H1 (cell line): ENCODE results near the gene ZNF576.

Experiments used
- BCL11A ChIP-seq, 2 experiments: IDR thresholded peaks; one replicate each; pipeline ENCODE4 v1.6.1; 2011; ENCODE audit warnings: low read depth in 2 of 2, low read length in 2 of 2, mild to moderate bottlenecking in 2 of 2
- EP300 ChIP-seq, 2 experiments: IDR thresholded peaks; 1 replicate in 1 of 2; 2 replicates in 1 of 2; pipeline ENCODE4 v1.6.1; 2011 to 2012; ENCODE audit warnings: low read depth in 2 of 2, low read length in 2 of 2, mild to moderate bottlenecking in 2 of 2, borderline replicate concordance in 1 of 2, inconsistent platforms in 1 of 2, moderate library complexity in 1 of 2
- GABPA ChIP-seq: IDR thresholded peaks from 2 replicates; pipeline ENCODE4 v1.6.1; 2011; ENCODE audit warnings: mild to moderate bottlenecking, low read length, moderate library complexity, borderline replicate concordance; ENCODE audit not compliant: insufficient read depth
- KDM1A ChIP-seq: fragments of 200-600, 300-600 bp; sonication (generic); IDR thresholded peaks from 2 replicates; pipeline ENCODE4 v1.7.1; 2016; ENCODE audit warnings: mild to moderate bottlenecking, low read length, borderline replicate concordance
- NRF1 ChIP-seq: IDR thresholded peaks from 2 replicates; pipeline ENCODE4 v1.6.1; 2011; ENCODE audit warnings: mild to moderate bottlenecking, low read depth, low read length, improper control_type of control experiment
- POLR2A ChIP-seq, 2 experiments: IDR thresholded peaks; 1 replicate in 1 of 2; 2 replicates in 1 of 2; pipeline ENCODE4 v1.6.1; 2011; ENCODE audit warnings: low read depth in 2 of 2, low read length in 2 of 2, mild to moderate bottlenecking in 2 of 2; ENCODE audit errors: control extremely low read depth in 1 of 2
- POLR2AphosphoS5 ChIP-seq: IDR thresholded peaks from 2 replicates; pipeline ENCODE4 v1.6.1; 2011; ENCODE audit warnings: low read depth, low read length
- SP2 ChIP-seq: IDR thresholded peaks from 2 replicates; pipeline ENCODE4 v1.6.1; 2012; ENCODE audit warnings: mild to moderate bottlenecking, low read length, inconsistent platforms
- TAF1 ChIP-seq: IDR thresholded peaks from 2 replicates; pipeline ENCODE4 v1.6.1; 2011; ENCODE audit warnings: mild to moderate bottlenecking, low read depth, low read length
- TBP ChIP-seq: IDR thresholded peaks from 2 replicates; pipeline ENCODE4 v1.6.1; 2011; ENCODE audit warnings: low read depth, low read length, improper control_type of control experiment
- YY1 ChIP-seq: IDR thresholded peaks from 2 replicates; pipeline ENCODE4 v1.6.1; 2011; ENCODE audit warnings: low read depth, mild to moderate bottlenecking, low read length
- TF ChIP-seq, protein P1 (sequence below), 3 experiments: IDR thresholded peaks; 1 replicate in 2 of 3; 2 replicates in 1 of 3; pipeline versions ENCODE4 v1.5.1 to v1.6.1; 2011; ENCODE audit warnings: low read length in 3 of 3, mild to moderate bottlenecking in 3 of 3, inconsistent platforms in 2 of 3, low read depth in 1 of 3, moderate library complexity in 1 of 3; ENCODE audit not compliant: insufficient read depth in 1 of 3; ENCODE audit errors: control extremely low read depth in 1 of 3
- TF ChIP-seq, protein P2 (sequence below): IDR thresholded peaks from 2 replicates; pipeline ENCODE4 v1.6.1; 2012; ENCODE audit warnings: inconsistent platforms

DNA sequence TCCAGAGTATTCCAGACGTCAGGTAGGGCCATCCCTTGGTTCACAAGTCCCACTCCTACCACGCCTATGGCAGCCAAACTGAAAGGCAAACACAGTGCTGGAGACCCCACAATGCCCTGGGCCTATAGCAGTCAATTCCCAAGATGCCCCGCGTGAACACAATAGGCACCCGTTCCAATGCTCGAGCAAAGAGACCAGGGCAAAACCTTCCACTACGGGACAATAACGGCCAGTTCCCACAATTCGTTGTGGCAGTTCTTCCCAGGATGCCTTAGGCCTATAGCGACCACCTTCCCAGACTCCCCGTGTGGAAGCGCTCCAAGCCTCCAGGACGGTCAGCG lies 22.5 kb downstream of the ZNF576 start:
- TF ChIP-seq, protein P1, sequence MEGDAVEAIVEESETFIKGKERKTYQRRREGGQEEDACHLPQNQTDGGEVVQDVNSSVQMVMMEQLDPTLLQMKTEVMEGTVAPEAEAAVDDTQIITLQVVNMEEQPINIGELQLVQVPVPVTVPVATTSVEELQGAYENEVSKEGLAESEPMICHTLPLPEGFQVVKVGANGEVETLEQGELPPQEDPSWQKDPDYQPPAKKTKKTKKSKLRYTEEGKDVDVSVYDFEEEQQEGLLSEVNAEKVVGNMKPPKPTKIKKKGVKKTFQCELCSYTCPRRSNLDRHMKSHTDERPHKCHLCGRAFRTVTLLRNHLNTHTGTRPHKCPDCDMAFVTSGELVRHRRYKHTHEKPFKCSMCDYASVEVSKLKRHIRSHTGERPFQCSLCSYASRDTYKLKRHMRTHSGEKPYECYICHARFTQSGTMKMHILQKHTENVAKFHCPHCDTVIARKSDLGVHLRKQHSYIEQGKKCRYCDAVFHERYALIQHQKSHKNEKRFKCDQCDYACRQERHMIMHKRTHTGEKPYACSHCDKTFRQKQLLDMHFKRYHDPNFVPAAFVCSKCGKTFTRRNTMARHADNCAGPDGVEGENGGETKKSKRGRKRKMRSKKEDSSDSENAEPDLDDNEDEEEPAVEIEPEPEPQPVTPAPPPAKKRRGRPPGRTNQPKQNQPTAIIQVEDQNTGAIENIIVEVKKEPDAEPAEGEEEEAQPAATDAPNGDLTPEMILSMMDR (IDR thresholded peaks at IDR 0.05; ENCODE audit: control extremely low read depth in 1 of 3, insufficient read depth in 1 of 3, low read depth in 1 of 3, low read length in 3 of 3), result no peak
- TF ChIP-seq EP300 (IDR thresholded peaks at IDR 0.05; ENCODE audit: borderline replicate concordance in 1 of 2, low read depth in 2 of 2, low read length in 2 of 2), result no peak
- TF ChIP-seq NRF1, result no peak
- TF ChIP-seq TAF1, result no peak
- no peak for TF ChIP-seq KDM1A
- no peak for TF ChIP-seq POLR2AphosphoS5
- no peak for TF ChIP-seq YY1
- TF ChIP-seq GABPA, result no peak
- TF ChIP-seq POLR2A (IDR thresholded peaks at IDR 0.05; ENCODE audit: control extremely low read depth in 1 of 2, low read depth in 2 of 2, low read length in 2 of 2), result peak in 1 of 2 experiments; percentile 35; a peak in 1 of 3 replicates
- TF ChIP-seq, protein P2, sequence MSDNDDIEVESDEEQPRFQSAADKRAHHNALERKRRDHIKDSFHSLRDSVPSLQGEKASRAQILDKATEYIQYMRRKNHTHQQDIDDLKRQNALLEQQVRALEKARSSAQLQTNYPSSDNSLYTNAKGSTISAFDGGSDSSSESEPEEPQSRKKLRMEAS, result no peak
- no peak for TF ChIP-seq BCL11A (IDR thresholded peaks at IDR 0.05; ENCODE audit: low read depth in 2 of 2, low read length in 2 of 2)
- no peak for TF ChIP-seq TBP
- TF ChIP-seq SP2, result no peak
